ENCODE data around the gene CDRT4. TPM values are rescaled to one million over a fixed set of nuclear protein-coding genes. Genes with fewer than 3 reads are reported as not detected.

The CDRT4 gene
- total RNA-seq, 1 experiment from 2014 or later: 6.2 TPM

DNA sequence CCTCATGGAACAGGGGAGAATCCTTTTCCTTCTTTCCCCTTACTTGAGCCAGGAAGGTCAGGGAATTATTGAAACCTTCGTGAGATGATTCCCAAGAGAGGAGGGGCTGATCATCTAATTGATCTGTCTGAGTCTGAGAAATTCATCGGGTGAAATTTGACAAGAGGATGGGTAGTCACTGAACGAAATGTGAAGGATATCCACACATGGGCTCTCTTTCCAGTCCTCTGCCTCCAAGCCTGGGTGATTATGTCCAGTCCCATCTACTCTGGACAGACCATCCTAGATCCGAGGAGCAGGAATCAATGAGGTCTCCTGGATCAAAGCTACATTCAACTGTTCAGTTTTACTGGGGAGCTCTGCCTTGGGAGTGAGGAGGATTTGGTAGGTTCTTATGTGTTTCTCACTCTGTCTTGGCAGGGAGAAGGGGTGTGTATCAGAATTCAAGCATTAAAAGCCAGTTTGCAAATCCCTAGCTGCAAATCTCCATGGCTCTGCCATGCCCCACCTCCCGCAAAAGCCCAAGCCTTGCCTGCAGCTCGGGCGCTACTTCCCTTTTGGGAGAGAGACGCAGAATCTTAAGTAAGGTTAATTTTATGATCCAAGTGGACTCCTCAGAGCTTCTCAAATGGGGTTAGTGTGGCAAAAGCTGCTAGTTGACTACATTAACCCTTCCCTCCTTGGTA lies 78.9 kb downstream of the CDRT4 start:
- Histone ChIP-seq H3K4me2 (ENCODE audit: low read length) (no peak overlapping the region), H4K20me1 (ENCODE audit: insufficient read depth) (no peaks in the 10 kb centered on the region), H3K36me3 (ENCODE audit: control insufficient read depth in 1 of 2, insufficient read depth in 2 of 2, low read length in 2 of 2) (no peaks in the 10 kb centered on the region), H3K9ac (ENCODE audit: low read length) (no peak overlapping the region), H3K9me2 (ENCODE audit: insufficient read depth) (no peaks in the 10 kb centered on the region), H3K4me3 (replicated peaks in 1 of 2; ENCODE audit: low read depth in 1 of 2, low read length in 2 of 2) (no peak overlapping the region), H3K4me1 (ENCODE audit: control insufficient read depth in 1 of 2, insufficient read depth in 2 of 2, low read length in 2 of 2) (no peaks in the 10 kb centered on the region), H3K27me3 (ENCODE audit: insufficient read depth, low read length) (peaks cover 3% of the 10 kb centered on the region; the same call in 1 of the 2 replicates), H3K9me3 (ENCODE audit: control insufficient read depth in 1 of 2, insufficient read depth in 1 of 2, low read depth in 1 of 2, low read length in 2 of 2) (no peaks in the 10 kb centered on the region), H2AFZ (ENCODE audit: low read depth, low read length, poor library complexity, severe bottlenecking) (no peak overlapping the region), H3K79me2 (ENCODE audit: insufficient read depth, low read length) (no peaks in the 10 kb centered on the region), H3K27ac (ENCODE audit: low read depth, low read length) (no peak overlapping the region)
- no peak for DNase-seq (ENCODE audit: low read depth, low spot score)
- intact Hi-C loops (cut with micrococcal nuclease): no loop called here
- no peak for TF ChIP-seq SIN3A (IDR thresholded peaks at IDR 0.05; ENCODE audit: low read depth)
- no peak for TF ChIP-seq POLR2A (IDR thresholded peaks at IDR 0.05; ENCODE audit: borderline replicate concordance, extremely low read depth, insufficient read depth, insufficient read length)
- TF ChIP-seq SRF (IDR thresholded peaks at IDR 0.05; ENCODE audit: low read depth): no peak
- TF ChIP-seq FOSL1 (IDR thresholded peaks at IDR 0.05; ENCODE audit: low read depth): no peak
- no peak for TF ChIP-seq JUND (IDR thresholded peaks at IDR 0.05)
- TF ChIP-seq ZFX (IDR thresholded peaks at IDR 0.05): no peak
- no peak for TF ChIP-seq EGR1 (IDR thresholded peaks at IDR 0.05; ENCODE audit: low read depth)
- TF ChIP-seq SP1 (IDR thresholded peaks at IDR 0.05; ENCODE audit: low read depth): no peak
- TF ChIP-seq ELF1 (IDR thresholded peaks at IDR 0.05; ENCODE audit: borderline replicate concordance, low read depth): no peak
- TF ChIP-seq, protein P1, sequence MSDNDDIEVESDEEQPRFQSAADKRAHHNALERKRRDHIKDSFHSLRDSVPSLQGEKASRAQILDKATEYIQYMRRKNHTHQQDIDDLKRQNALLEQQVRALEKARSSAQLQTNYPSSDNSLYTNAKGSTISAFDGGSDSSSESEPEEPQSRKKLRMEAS (IDR thresholded peaks at IDR 0.05): no peak
- TF ChIP-seq RAD21 (IDR thresholded peaks at IDR 0.05; ENCODE audit: low read depth): no peak
- TF ChIP-seq, protein P2, sequence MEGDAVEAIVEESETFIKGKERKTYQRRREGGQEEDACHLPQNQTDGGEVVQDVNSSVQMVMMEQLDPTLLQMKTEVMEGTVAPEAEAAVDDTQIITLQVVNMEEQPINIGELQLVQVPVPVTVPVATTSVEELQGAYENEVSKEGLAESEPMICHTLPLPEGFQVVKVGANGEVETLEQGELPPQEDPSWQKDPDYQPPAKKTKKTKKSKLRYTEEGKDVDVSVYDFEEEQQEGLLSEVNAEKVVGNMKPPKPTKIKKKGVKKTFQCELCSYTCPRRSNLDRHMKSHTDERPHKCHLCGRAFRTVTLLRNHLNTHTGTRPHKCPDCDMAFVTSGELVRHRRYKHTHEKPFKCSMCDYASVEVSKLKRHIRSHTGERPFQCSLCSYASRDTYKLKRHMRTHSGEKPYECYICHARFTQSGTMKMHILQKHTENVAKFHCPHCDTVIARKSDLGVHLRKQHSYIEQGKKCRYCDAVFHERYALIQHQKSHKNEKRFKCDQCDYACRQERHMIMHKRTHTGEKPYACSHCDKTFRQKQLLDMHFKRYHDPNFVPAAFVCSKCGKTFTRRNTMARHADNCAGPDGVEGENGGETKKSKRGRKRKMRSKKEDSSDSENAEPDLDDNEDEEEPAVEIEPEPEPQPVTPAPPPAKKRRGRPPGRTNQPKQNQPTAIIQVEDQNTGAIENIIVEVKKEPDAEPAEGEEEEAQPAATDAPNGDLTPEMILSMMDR (IDR thresholded peaks at IDR 0.05 in 2 of 3, conservative IDR thresholded peaks at IDR 0.05 in 1 of 3; ENCODE audit: borderline replicate concordance in 1 of 3, insufficient read depth in 1 of 3, low read depth in 2 of 3, low read length in 2 of 3): no peak
- TF ChIP-seq EZH2 (IDR thresholded peaks at IDR 0.05): no peak
- no peak for TF ChIP-seq REST (IDR thresholded peaks at IDR 0.05; ENCODE audit: low read depth)
- TF ChIP-seq POLR2AphosphoS5 (IDR thresholded peaks at IDR 0.05; ENCODE audit: low read depth, low read length): no peak
- no peak for TF ChIP-seq CBX3 (IDR thresholded peaks at IDR 0.05; ENCODE audit: low read depth)
- TF ChIP-seq TCF7L2 (IDR thresholded peaks at IDR 0.05; ENCODE audit: borderline replicate concordance, extremely low read depth, insufficient read depth, insufficient read length): no peak
- TF ChIP-seq ZNF274 (IDR thresholded peaks at IDR 0.05; ENCODE audit: low read depth, low read length): no peak
- TF ChIP-seq, protein P3, sequence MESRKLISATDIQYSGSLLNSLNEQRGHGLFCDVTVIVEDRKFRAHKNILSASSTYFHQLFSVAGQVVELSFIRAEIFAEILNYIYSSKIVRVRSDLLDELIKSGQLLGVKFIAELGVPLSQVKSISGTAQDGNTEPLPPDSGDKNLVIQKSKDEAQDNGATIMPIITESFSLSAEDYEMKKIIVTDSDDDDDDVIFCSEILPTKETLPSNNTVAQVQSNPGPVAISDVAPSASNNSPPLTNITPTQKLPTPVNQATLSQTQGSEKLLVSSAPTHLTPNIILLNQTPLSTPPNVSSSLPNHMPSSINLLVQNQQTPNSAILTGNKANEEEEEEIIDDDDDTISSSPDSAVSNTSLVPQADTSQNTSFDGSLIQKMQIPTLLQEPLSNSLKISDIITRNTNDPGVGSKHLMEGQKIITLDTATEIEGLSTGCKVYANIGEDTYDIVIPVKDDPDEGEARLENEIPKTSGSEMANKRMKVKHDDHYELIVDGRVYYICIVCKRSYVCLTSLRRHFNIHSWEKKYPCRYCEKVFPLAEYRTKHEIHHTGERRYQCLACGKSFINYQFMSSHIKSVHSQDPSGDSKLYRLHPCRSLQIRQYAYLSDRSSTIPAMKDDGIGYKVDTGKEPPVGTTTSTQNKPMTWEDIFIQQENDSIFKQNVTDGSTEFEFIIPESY (IDR thresholded peaks at IDR 0.05; ENCODE audit: extremely low read depth, insufficient replicate concordance, low read length): no peak
- no peak for TF ChIP-seq EZH2phosphoT487 (IDR thresholded peaks at IDR 0.05; ENCODE audit: borderline replicate concordance)
- CTCF ChIA-PET: no interaction called here
- POLR2A ChIA-PET: no interaction called here
- ATAC-seq: no peak
- BruUV-seq (replicated peaks): no TSS peak
- RAD21 ChIA-PET (ENCODE audit: low non-redundant PET in 1 of 2, low total read pairs in 2 of 2, uncharacterized antibody in 2 of 2, unreplicated experiment in 2 of 2): no interaction called here

Measured in HCT116 (cell line).